ENCODE results near the gene TBC1D22A. TPM values are rescaled to one million over a fixed set of nuclear protein-coding genes. Genes with fewer than 3 reads are reported as not detected.

TBC1D22A gene
- total and polyA plus RNA-seq, 8 donors: 12.0 to 17.6 (median 15.3) TPM

DNA sequence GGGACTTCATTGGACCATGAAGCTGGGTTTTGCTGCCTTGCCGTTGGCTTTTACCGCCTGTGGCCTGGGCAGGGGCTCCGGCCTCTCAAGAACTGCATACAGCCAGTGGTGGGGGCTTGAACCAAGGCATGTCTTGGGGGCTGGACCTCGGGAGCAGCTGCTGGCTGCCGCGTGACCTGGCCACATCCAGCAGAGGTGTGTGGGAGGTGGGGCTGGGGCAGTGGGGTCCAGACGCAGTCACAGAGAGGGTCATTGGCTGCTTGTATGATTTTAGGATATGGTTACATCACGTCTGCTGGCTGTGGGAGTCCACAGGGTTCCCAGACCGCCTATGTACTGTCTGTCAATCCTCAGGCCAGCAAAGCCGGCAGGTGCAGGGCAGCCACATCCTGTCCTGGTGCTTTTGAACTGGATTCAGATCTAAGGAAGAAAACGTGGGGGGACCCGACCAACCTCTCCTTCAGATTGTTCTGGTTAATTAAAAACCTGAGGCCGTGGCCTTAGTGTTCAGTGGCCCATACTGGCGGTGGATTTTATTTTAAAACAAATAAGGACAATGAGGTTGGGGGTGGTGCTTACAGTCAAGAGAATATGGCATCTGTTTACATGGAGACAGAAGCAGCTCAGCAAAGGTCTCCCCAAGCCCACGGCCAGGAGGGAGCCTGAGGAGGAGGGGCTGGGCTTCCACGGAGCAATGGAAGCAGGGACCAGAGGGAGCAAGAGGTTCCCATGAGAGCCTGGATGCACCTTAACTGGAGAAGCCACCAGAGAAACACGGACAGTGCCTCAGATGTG is 426.0 kb downstream of the TBC1D22A start:
- TF ChIP-seq, protein P1, sequence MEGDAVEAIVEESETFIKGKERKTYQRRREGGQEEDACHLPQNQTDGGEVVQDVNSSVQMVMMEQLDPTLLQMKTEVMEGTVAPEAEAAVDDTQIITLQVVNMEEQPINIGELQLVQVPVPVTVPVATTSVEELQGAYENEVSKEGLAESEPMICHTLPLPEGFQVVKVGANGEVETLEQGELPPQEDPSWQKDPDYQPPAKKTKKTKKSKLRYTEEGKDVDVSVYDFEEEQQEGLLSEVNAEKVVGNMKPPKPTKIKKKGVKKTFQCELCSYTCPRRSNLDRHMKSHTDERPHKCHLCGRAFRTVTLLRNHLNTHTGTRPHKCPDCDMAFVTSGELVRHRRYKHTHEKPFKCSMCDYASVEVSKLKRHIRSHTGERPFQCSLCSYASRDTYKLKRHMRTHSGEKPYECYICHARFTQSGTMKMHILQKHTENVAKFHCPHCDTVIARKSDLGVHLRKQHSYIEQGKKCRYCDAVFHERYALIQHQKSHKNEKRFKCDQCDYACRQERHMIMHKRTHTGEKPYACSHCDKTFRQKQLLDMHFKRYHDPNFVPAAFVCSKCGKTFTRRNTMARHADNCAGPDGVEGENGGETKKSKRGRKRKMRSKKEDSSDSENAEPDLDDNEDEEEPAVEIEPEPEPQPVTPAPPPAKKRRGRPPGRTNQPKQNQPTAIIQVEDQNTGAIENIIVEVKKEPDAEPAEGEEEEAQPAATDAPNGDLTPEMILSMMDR (IDR thresholded peaks at IDR 0.05): no peak
- ATAC-seq (no peak), FAIRE-seq (no peak), DNase-seq (peak in 2 of 6 donors; percentile 35 to 40)
- H3K27ac ChIP-seq: no peak overlapping the region
- H3K27me3 ChIP-seq: no peaks in the 10 kb centered on the region
- 66 to 67% methylated on average over 17 of the region's 17 CpGs for WGBS, 2 donors
- H3K9me3 ChIP-seq: no peaks in the 10 kb centered on the region
- no peaks in the 10 kb centered on the region for H3K4me1 ChIP-seq
- intact Hi-C loops (cut with DNase I): no loop called here
- H3K4me3 ChIP-seq: no peak overlapping the region
- no peaks in the 10 kb centered on the region for H3K36me3 ChIP-seq

DNA sequence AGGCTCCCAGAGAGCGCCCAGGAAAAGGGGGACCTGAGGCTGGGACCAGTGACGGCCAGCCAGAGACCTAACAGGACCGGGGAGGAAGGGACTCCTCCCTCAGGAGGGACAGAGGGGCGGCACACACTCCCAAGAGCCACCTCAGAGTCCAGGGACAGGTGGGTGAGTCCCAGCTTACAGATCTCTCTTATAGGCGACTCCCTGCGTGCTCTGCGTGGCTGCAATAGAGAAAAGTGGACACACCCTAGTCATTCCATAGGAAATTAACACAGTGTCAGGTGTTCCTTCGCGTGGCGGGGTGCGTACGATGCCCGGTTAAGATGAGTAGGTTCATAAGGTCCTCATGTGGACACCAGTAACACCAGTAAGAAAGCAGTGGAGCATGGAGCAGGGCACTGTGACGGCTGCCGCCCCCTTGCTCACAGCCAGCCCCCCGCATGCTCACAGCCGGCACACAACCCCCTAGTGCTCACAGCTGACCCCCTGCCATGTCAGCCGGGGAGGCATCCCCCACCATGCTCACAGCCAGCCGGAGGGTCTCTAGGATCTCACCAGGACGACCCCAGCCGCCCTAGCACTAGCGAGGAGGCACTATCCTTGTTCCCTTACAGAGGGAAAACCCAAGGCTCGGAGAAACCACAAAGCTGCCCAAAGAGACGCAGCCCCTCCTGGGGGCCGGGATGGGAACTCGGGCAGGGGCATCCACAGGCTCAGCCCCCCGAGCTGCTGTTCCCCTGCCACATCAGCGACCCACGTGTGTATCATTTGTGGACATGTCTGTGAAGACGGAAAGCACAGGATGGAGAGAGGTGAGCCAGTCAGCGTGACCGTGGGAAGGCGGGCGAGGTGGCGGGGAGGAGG is 426.8 kb downstream of the TBC1D22A start:
- intact Hi-C loops (cut with DNase I): no loop called here
- peak in 2 of 6 donors; percentile 45 to 55 for DNase-seq
- H3K9me3 ChIP-seq: no peaks in the 10 kb centered on the region
- no peak overlapping the region for H3K4me3 ChIP-seq
- H3K4me1 ChIP-seq: no peaks in the 10 kb centered on the region
- no peak overlapping the region for H3K27ac ChIP-seq
- FAIRE-seq: no peak
- H3K36me3 ChIP-seq: no peaks in the 10 kb centered on the region
- no peak for ATAC-seq
- WGBS, 2 donors: 89% methylated on average over 31 to 35 of the region's 35 CpGs
- TF ChIP-seq, protein P1 (IDR thresholded peaks at IDR 0.05): no peak
- H3K27me3 ChIP-seq: no peaks in the 10 kb centered on the region

DNA sequence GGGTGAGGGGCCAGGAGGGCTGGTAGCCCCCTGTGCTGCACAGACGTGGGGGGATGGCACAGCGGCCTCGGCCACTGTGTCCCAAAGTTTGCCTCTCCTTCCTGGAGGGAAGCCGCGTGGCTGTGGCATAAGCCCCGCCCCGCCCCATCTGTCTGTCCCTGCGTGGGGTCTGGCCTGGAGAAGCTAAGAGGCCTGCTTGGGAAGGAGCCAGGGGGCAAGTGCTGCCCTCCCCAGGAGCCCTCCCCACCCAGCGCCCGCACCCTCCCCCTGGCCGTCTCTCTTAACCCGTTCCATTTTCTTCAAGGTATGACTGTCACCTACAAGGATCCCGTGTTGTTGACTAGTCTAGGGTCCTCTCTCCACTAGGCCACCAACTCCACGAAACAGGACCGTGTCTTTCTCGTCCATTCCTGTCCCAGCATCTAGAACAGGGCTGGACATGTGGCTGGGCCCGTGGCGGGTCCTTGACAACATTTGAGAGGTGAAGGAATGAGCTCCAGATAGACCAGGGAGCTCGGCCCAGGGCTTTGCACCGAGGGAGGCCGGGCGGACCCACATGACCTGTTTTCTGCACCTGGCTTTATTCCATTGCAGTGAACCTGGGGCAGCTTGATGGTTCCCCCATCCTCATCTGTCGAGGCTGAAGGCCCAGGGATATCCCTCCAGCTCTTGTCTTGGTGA is 428.0 kb downstream of the TBC1D22A start:
- H3K4me1 ChIP-seq: no peaks in the 10 kb centered on the region
- TF ChIP-seq, protein P1 (IDR thresholded peaks at IDR 0.05): no peak
- no peak overlapping the region for H3K4me3 ChIP-seq
- H3K27ac ChIP-seq: no peak overlapping the region
- intact Hi-C loops (cut with DNase I): no loop called here
- no peaks in the 10 kb centered on the region for H3K36me3 ChIP-seq
- no peaks in the 10 kb centered on the region for H3K27me3 ChIP-seq
- H3K9me3 ChIP-seq: no peaks in the 10 kb centered on the region
- 83 to 86% methylated on average over 18 to 23 of the region's 23 CpGs for WGBS, 2 donors
- no peak for FAIRE-seq
- DNase-seq: peak in 3 of 6 donors; percentile 5 to 45 (median 43)
- peak in 1 of 4 donors; percentile 20 for ATAC-seq

DNA sequence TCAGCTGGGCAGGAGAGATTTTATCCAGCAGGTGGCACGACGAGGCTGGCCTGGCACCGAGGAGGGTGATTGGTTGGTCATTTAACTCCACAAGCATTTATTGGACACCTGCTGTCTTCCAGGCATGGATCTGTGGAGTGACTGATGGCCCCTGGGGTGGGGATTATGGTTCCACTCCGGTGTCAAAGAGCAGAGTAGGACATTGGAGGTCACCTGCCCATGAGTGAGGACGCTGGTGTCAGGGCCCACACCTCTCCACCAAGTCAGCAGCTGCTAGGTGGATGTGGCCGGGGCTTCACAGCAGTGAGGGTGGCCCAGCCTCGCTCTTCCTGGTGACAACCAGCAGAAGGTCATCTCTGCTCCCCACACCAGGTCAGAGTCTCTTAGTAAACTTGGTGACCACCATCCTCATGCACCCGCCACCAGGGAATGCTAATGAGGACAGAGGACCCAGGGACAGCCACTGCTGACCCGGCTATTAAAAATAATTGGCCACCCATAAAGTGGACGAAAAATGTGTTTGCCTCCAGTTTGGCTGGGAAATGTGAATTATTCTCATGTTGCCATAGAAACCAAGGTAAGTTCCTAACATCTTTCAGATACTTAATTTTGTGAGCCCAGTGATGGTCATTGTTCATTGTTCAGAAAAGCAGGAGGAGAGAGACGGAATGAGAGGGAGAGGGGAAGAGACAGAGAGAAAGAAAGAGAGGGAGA is 428.7 kb downstream of the TBC1D22A start:
- FAIRE-seq: no peak

More for the DNA sequence above, 428.7 kb downstream of the TBC1D22A start:
- TF ChIP-seq, protein P1 (IDR thresholded peaks at IDR 0.05): no peak
- Histone ChIP-seq H3K36me3 (no peaks in the 10 kb centered on the region), H3K27me3 (no peaks in the 10 kb centered on the region), H3K4me1 (no peaks in the 10 kb centered on the region), H3K9me3 (no peaks in the 10 kb centered on the region), H3K27ac (no peak overlapping the region), H3K4me3 (no peak overlapping the region)
- 81 to 82% methylated on average over 11 of the region's 11 CpGs for WGBS, 2 donors
- intact Hi-C loops (cut with DNase I): no loop called here
- DNase-seq (peak in 3 of 6 donors; percentile 4 to 39 (median 31)), ATAC-seq (no peak)
